KMS-11 (cell line): ENCODE data around the gene HDAC7.
"Not testable (repeated sequence)": the region's sequence is repeated elsewhere in the genome, so short reads cannot be mapped to it uniquely, and the experiment has no call there.

ENCODE experiments used
- H2AFZ ChIP-seq: fragments of 200-600 bp; sonication (generic); 2 replicates; pipeline ENCODE4 v1.6.1; 2016; ENCODE audit warnings: antibody characterized with exemption, mixed run types, low read depth
- H3K27ac ChIP-seq: fragments of 200-600 bp; sonication (generic); 2 replicates; pipeline ENCODE4 v1.6.1; 2016; ENCODE audit warnings: mild to moderate bottlenecking, mixed run types
- H3K27me3 ChIP-seq: fragments of 200-600 bp; sonication (generic); 2 replicates; pipeline ENCODE4 v1.6.1; 2017; ENCODE audit warnings: mild to moderate bottlenecking, low read depth, mixed run types, moderate library complexity; ENCODE audit not compliant: insufficient read depth
- H3K36me3 ChIP-seq: fragments of 200-600 bp; sonication (generic); 2 replicates; pipeline ENCODE4 v1.6.1; 2017; ENCODE audit warnings: mild to moderate bottlenecking, mixed run types; ENCODE audit not compliant: insufficient read depth
- H3K4me1 ChIP-seq: fragments of 200-600 bp; sonication (generic); 2 replicates; pipeline ENCODE4 v1.6.1; 2016; ENCODE audit warnings: mild to moderate bottlenecking, low read depth, mixed run types; ENCODE audit not compliant: poor library complexity, severe bottlenecking
- H3K4me2 ChIP-seq: fragments of 200-600 bp; sonication (generic); 2 replicates; pipeline ENCODE4 v1.7.0; 2016; ENCODE audit warnings: mild to moderate bottlenecking, mixed run types
- H3K4me3 ChIP-seq: fragments of 200-600 bp; sonication (generic); IDR thresholded peaks from 2 replicates; pipeline ENCODE4 v1.6.1; 2017; ENCODE audit warnings: low read depth, low read length, mixed read lengths; ENCODE audit not compliant: insufficient read depth
- H3K79me2 ChIP-seq: fragments of 200-600 bp; sonication (generic); 2 replicates; pipeline ENCODE4 v1.6.1; 2016; ENCODE audit warnings: low read depth, mixed run types; ENCODE audit not compliant: insufficient read depth
- H3K9ac ChIP-seq: fragments of 200-600 bp; sonication (generic); 2 replicates; pipeline ENCODE4 v1.6.1; 2016; ENCODE audit warnings: mild to moderate bottlenecking, mixed run types
- H4K20me1 ChIP-seq: fragments of 200-600 bp; sonication (generic); 2 replicates; pipeline ENCODE4 v1.6.1; 2016; ENCODE audit warnings: mild to moderate bottlenecking, mixed run types; ENCODE audit not compliant: insufficient read depth
- TF ChIP-seq, protein P1 (sequence below): fragments of 200-600 bp; sonication (generic); conservative IDR thresholded peaks from 2 replicates; pipeline ENCODE4 v1.6.1; 2017; ENCODE audit warnings: low read depth, mild to moderate bottlenecking, antibody characterized with exemption, low read length, moderate library complexity, mixed read lengths

The HDAC7 gene

DNA sequence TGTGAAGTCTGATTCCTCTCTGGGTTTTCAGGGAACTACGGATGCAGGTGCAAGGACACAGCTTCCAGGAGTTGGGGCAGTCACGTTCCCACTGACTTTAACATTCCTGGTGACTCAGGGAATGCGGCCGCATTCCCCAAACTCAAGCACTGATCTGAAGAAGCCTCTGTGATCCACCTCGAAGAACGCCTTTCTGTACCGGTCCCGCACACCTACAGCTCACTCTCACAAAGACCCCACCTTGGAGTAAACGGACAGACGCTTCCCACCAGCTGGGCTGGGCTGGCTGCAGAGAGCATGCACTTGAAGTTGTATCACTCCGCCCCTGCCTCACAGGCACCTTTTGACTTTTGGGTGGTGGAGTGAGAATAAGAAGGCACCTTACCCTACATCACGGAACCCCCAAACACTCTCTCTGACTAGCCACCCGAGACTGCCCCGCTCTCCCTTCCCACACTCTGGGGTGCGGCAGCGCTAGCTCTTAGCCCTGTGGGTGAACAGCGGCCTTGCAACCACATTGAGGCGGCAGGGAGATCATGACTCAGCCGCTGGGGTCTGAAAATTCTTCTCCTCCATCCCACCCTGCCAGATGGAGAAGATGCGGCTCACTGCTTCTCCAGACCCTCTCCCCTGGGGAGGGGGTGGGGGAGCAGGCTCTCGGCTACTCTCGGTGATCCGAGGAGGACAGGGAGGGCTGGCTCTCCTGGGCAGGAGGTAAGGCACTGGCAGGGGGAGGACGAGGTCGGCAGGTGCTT lies 23.7 kb upstream of the HDAC7 start:
- no peaks in the 10 kb centered on the region for H4K20me1 ChIP-seq
- H3K27ac ChIP-seq, result no peak overlapping the region
- H2AFZ ChIP-seq, result no peak overlapping the region
- no peak overlapping the region for H3K9ac ChIP-seq
- TF ChIP-seq, protein P1, sequence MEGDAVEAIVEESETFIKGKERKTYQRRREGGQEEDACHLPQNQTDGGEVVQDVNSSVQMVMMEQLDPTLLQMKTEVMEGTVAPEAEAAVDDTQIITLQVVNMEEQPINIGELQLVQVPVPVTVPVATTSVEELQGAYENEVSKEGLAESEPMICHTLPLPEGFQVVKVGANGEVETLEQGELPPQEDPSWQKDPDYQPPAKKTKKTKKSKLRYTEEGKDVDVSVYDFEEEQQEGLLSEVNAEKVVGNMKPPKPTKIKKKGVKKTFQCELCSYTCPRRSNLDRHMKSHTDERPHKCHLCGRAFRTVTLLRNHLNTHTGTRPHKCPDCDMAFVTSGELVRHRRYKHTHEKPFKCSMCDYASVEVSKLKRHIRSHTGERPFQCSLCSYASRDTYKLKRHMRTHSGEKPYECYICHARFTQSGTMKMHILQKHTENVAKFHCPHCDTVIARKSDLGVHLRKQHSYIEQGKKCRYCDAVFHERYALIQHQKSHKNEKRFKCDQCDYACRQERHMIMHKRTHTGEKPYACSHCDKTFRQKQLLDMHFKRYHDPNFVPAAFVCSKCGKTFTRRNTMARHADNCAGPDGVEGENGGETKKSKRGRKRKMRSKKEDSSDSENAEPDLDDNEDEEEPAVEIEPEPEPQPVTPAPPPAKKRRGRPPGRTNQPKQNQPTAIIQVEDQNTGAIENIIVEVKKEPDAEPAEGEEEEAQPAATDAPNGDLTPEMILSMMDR, result no peak
- no peaks in the 10 kb centered on the region for H3K27me3 ChIP-seq
- H3K79me2 ChIP-seq, result no peaks in the 10 kb centered on the region
- peaks cover 5% of the 10 kb centered on the region for H3K4me1 ChIP-seq
- H3K36me3 ChIP-seq, result no peaks in the 10 kb centered on the region
- H3K4me3 ChIP-seq, result no peak overlapping the region
- no peak overlapping the region for H3K4me2 ChIP-seq

DNA sequence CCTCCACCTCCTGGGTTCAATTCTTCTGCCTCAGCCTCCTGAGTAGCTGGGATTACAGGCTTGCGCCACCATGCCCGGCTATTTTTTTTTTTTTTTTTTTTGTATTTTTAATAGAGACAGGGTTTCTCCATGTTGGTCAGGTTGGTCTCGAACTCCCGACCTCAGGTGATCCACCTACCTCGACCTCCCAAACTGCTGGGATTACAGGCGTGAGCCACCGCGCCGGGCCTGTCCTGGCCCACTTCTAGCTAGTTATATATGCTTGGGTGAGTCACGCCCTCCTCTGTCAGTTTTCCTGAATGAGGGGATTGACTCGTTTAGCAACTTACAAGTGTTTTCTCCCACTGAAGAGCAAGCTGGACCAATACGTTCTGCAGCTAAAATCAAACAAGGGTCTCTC lies 22.8 kb upstream of the HDAC7 start:
- H3K4me3 ChIP-seq, H4K20me1 ChIP-seq, H2AFZ ChIP-seq, H3K27me3 ChIP-seq, H3K36me3 ChIP-seq, H3K4me2 ChIP-seq, H3K9ac ChIP-seq, H3K27ac ChIP-seq, H3K79me2 ChIP-seq: not testable (repeated sequence)
- peaks cover 14% of the 10 kb centered on the region for H3K4me1 ChIP-seq

DNA sequence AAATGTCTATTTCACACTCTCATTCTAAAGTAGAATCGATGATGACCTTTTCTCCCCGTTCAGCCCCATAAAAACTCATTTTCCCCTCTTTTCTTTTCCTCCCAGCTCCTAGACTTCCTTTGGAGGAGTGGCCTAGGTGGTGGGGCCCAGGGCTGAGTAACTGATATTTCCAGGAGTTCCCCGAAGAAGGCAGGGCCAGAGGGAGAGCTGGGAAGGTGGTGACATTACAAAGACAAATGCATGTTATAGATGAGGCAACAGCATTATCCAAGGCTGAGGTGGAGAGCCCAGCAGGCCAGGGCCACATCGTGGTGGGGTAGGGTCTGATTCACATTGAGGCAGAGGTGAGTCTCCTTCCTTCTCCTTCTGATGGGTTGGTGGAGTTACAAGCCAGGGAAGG lies 22.2 kb upstream of the HDAC7 start:
- Histone ChIP-seq H3K4me1 (peaks cover 20% of the 10 kb centered on the region), H3K79me2 (no peaks in the 10 kb centered on the region), H3K4me3 (no peak overlapping the region), H3K36me3 (no peaks in the 10 kb centered on the region), H3K9ac (no peak overlapping the region), H3K4me2 (no peak overlapping the region), H2AFZ (no peak overlapping the region), H4K20me1 (no peaks in the 10 kb centered on the region), H3K27ac (no peak overlapping the region), H3K27me3 (no peaks in the 10 kb centered on the region)
- TF ChIP-seq, protein P1, result no peak

DNA sequence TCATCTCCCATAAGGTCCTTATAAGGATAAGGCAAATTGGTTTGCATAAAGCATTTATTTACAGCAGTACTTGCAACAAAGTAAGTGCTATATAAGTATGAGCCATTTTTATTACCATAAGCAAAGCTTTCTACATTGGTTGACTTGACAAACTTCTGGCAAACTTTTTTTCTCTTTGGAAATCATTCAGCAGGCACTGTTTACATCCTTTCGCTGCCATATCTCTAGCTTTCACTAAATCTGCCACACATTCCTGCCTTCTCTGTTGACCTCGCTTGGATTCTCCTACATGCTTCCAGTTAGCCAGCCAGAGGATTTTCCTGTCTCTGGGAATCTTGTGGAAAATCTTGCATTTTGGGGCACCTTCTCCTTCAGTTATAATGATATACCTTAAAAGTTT lies 21.8 kb upstream of the HDAC7 start:
- no peak overlapping the region for H3K4me3 ChIP-seq
- TF ChIP-seq, protein P1, result no peak
- H4K20me1 ChIP-seq, result no peaks in the 10 kb centered on the region
- H3K27me3 ChIP-seq, result no peaks in the 10 kb centered on the region
- no peak overlapping the region for H3K9ac ChIP-seq
- no peak overlapping the region for H3K4me2 ChIP-seq
- peaks cover 24% of the 10 kb centered on the region for H3K4me1 ChIP-seq
- no peak overlapping the region for H3K27ac ChIP-seq
- H2AFZ ChIP-seq, result no peak overlapping the region
- H3K36me3 ChIP-seq, result no peaks in the 10 kb centered on the region
- H3K79me2 ChIP-seq, result no peaks in the 10 kb centered on the region

DNA sequence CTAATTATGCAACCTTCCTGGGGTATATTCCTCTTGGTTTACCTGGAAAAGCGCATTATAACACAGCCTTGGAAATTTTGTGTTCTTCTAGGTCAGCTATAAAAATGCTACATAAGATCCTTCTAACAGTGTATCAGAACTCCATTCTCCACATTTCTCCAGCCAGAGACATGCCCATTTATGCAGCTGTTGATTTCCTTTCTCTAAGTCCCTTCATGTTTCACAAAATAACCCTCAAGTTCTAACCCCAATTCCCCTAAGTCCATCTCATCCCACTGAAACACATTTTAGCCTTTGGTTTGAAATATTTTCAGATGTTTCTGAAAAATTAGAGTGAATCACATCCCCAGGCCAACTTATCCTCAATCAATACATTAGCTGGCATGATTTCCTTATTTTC lies 20.9 kb upstream of the HDAC7 start:
- Histone ChIP-seq H3K27me3 (no peaks in the 10 kb centered on the region), H4K20me1 (no peaks in the 10 kb centered on the region), H3K79me2 (no peaks in the 10 kb centered on the region), H3K4me3 (no peak overlapping the region), H3K27ac (no peak overlapping the region), H3K4me2 (no peak overlapping the region), H3K9ac (no peak overlapping the region), H3K4me1 (peaks cover 34% of the 10 kb centered on the region), H3K36me3 (no peaks in the 10 kb centered on the region), H2AFZ (no peak overlapping the region)
- TF ChIP-seq, protein P1, result no peak
